ENCODE results near the gene CTNNAL1. TPM values are rescaled to one million over a fixed set of nuclear protein-coding genes. Genes with fewer than 3 reads are reported as not detected.

CTNNAL1 gene
- total and polyA plus RNA-seq, 9 of the 15 experiments (the other 6 are each of a cell fraction or from before 2014, with no cell fraction given) = 23.2 to 78.0 (median 46.7) TPM

GRCh38 chr9:108903420-108904103 lies 109.7 kb downstream of the CTNNAL1 start (continued):
- no peak for TF ChIP-seq THRA (IDR thresholded peaks at IDR 0.05)
- no peak for TF ChIP-seq THRAP3 (IDR thresholded peaks at IDR 0.05; ENCODE audit: borderline replicate concordance)
- no peak for TF ChIP-seq POLR2G (IDR thresholded peaks at IDR 0.05; ENCODE audit: low read depth, low read length)
- no peak for TF ChIP-seq ZNF184 (CRISPR knock-in tag; IDR thresholded peaks at IDR 0.05)
- TF ChIP-seq KHSRP (IDR thresholded peaks at IDR 0.05) = no peak; the same call in 1 of the 2 replicates
- no peak for TF ChIP-seq SRSF7 (optimal IDR thresholded peaks at IDR 0.05; ENCODE audit: low read depth, low read length)
- TF ChIP-seq ELF1 (tag; IDR thresholded peaks at IDR 0.05) = no peak
- no peak for TF ChIP-seq JUNB (CRISPR knock-in tag; conservative IDR thresholded peaks at IDR 0.05)
- TF ChIP-seq CREB3 (tag; conservative IDR thresholded peaks at IDR 0.05; ENCODE audit: low read depth) = no peak
- TF ChIP-seq IRF2 (CRISPR knock-in tag; IDR thresholded peaks at IDR 0.05) = no peak
- no peak for TF ChIP-seq KLF16 (IDR thresholded peaks at IDR 0.05)
- TF ChIP-seq AFF4 (CRISPR knock-in tag; IDR thresholded peaks at IDR 0.05) = no peak
- TF ChIP-seq TBL1XR1 (IDR thresholded peaks at IDR 0.05; ENCODE audit: low read length in 2 of 2) = 0 out of 4 replicates have a peak, but pooled peaks of 1 of the 2 experiments have one; percentile 44
- no peak for TF ChIP-seq ZNF609 (CRISPR knock-in tag; IDR thresholded peaks at IDR 0.05; ENCODE audit: borderline replicate concordance)
- TF ChIP-seq CREB1 (IDR thresholded peaks at IDR 0.05) = no peak
- 0 out of 2 replicates have a peak, but pooled peaks have one; percentile 30 for TF ChIP-seq CREB1 (CRISPR knock-in tag; IDR thresholded peaks at IDR 0.05)
- peak; percentile 70; the same call in 1 of the 2 replicates for TF ChIP-seq MTA1 (IDR thresholded peaks at IDR 0.05; ENCODE audit: borderline replicate concordance)
- no peak for TF ChIP-seq KDM5B (IDR thresholded peaks at IDR 0.05; ENCODE audit: insufficient replicate concordance, low read depth, low read length)
